Activated B cell treated with CpG ODN at 0.5 μM for 24 hours (primary cell): ENCODE data around the gene KMT2C. TPM values are rescaled to one million over a fixed set of nuclear protein-coding genes. Genes with fewer than 3 reads are reported as not detected.
"Not testable (repeated sequence)": the region's sequence is repeated elsewhere in the genome, so short reads cannot be mapped to it uniquely, and the experiment has no call there.

Source experiments
- ATAC-seq: fragments of 200-7000 bp; cut with Tn5 transposase; one replicate; pipeline ENCODE4 v1.10.0; 2021; ENCODE audit warnings: low read depth, mild to moderate bottlenecking, moderate library complexity
- CTCF ChIA-PET: fragments of 350-600 bp; sonication (Branson Sonifier 250); formaldehyde crosslinking; loops from one replicate; lab custom pipeline; 2021; ENCODE audit warnings: antibody characterized with exemption; lab: Charles Lee
- POLR2A ChIA-PET: fragments of 350-600 bp; sonication (Branson Sonifier 250); formaldehyde crosslinking; loops from one replicate; lab custom pipeline; 2021; ENCODE audit warnings: antibody characterized with exemption; lab: Charles Lee
- DNase-seq: peaks from one replicate; pipeline ENCODE4 v3.0.0; 2022
- H3K27ac Mint-ChIP-seq: one replicate; pipeline ENCODE4 v1.8.0; 2020; ENCODE audit warnings: mixed read lengths
- H3K27me3 Mint-ChIP-seq: one replicate; pipeline ENCODE4 v1.8.0; 2021; ENCODE audit warnings: mixed read lengths
- H3K36me3 Mint-ChIP-seq: one replicate; pipeline ENCODE4 v1.8.0; 2021; ENCODE audit warnings: low read depth, mixed read lengths
- H3K4me1 Mint-ChIP-seq: one replicate; pipeline ENCODE4 v1.8.0; 2021; ENCODE audit warnings: mixed read lengths
- H3K4me3 Mint-ChIP-seq: one replicate; pipeline ENCODE4 v1.8.0; 2020; ENCODE audit warnings: mild to moderate bottlenecking, mixed read lengths
- H3K9me3 Mint-ChIP-seq: one replicate; pipeline ENCODE4 v1.8.0; 2020; ENCODE audit warnings: mixed read lengths
- intact Hi-C: fragments of 100-400 bp; cut with micrococcal nuclease; formaldehyde crosslinking; loops from one replicate; pipeline ENCODE4 v1.15.1; 2024
- total RNA-seq: library from RNA; stranded (reverse); gene quantifications from 2 replicates; pipeline ENCODE4 v1.2.3, GENCODE V29; 2022
- TF ChIP-seq, protein P1 (sequence below): fragments of 200-600 bp; IDR thresholded peaks from one replicate; pipeline ENCODE4 v1.8.0; 2022; ENCODE audit warnings: antibody characterized with exemption, mild to moderate bottlenecking

KMT2C gene
- total RNA-seq, 1 donor from 2014 or later: 112 TPM

GRCh38 chr7:152459724-152460251 lies 24.0 kb upstream of the KMT2C start:
- TF ChIP-seq, protein P1, sequence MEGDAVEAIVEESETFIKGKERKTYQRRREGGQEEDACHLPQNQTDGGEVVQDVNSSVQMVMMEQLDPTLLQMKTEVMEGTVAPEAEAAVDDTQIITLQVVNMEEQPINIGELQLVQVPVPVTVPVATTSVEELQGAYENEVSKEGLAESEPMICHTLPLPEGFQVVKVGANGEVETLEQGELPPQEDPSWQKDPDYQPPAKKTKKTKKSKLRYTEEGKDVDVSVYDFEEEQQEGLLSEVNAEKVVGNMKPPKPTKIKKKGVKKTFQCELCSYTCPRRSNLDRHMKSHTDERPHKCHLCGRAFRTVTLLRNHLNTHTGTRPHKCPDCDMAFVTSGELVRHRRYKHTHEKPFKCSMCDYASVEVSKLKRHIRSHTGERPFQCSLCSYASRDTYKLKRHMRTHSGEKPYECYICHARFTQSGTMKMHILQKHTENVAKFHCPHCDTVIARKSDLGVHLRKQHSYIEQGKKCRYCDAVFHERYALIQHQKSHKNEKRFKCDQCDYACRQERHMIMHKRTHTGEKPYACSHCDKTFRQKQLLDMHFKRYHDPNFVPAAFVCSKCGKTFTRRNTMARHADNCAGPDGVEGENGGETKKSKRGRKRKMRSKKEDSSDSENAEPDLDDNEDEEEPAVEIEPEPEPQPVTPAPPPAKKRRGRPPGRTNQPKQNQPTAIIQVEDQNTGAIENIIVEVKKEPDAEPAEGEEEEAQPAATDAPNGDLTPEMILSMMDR: no peak
- ChIA-PET POLR2A (interaction anchor here (0.8 to 1.2 kb wide), 3 partner anchors 23 to 26 kb away, joined by 3 to 5 read pairs (median 4); partner anchors contain the start of gene KMT2C), CTCF (no interaction called here)
- Mint-ChIP-seq H3K27me3 (no peaks in the 10 kb centered on the region), H3K27ac (peak overlapping the region; percentile 90), H3K9me3 (no peaks in the 10 kb centered on the region), H3K36me3 (peaks cover 5% of the 10 kb centered on the region), H3K4me3 (peak overlapping the region; percentile 28), H3K4me1 (peaks cover 21% of the 10 kb centered on the region)
- DNase-seq: no peak
- intact Hi-C loops: loop anchor here (5.0 to 10.0 kb wide), 3 partner anchors 435 to 1117 kb away; partner anchors contain the start of genes GALNT11, NUB1 and RHEB
- no peak for ATAC-seq

GRCh38 chr7:152451356-152451755 lies 15.6 kb upstream of the KMT2C start:
- Mint-ChIP-seq H3K4me1 (no peaks in the 10 kb centered on the region), H3K4me3 (no peak overlapping the region), H3K9me3 (no peaks in the 10 kb centered on the region), H3K36me3 (no peaks in the 10 kb centered on the region), H3K27me3 (no peaks in the 10 kb centered on the region), H3K27ac (no peak overlapping the region)
- POLR2A ChIA-PET: interaction anchor here (0.9 kb wide), 1 partner anchor 800 kb away, joined by 8 read pairs; no protein-coding TSS in a partner anchor
- intact Hi-C loops: no loop called here
- TF ChIP-seq, protein P1: no peak
- CTCF ChIA-PET: no interaction called here
- ATAC-seq (no peak), DNase-seq (no peak)

- POLR2A ChIA-PET, intact Hi-C loops, CTCF ChIA-PET, DNase-seq, H3K36me3 Mint-ChIP-seq, ATAC-seq, H3K27me3 Mint-ChIP-seq, H3K4me1 Mint-ChIP-seq, H3K9me3 Mint-ChIP-seq, H3K4me3 Mint-ChIP-seq, H3K27ac Mint-ChIP-seq: not testable (repeated sequence)
These were observed 9.7 kb upstream of the KMT2C start for GRCh38 chr7:152445386-152446008.

DNA sequence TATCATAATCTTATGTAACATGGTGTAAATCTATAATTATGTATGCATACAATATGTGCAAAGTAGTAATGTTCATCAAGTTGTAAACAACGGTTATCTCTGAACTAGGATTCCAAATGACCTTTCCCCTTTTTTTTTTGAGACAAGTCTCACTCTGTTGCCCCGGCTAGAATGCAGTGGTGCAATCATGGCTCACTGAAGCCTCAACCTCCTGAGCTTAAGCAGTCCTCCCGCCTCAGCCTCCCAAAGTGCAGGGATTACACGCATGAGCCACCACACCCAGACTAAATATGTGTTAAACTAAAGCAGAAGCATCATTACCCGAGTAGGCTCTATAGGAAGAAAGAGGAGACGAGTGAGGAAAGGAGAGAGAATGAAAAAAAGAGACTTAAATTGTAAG lies 7.8 kb upstream of the KMT2C start:
- no peak overlapping the region for H3K27ac Mint-ChIP-seq
- ATAC-seq: no peak
- no peak overlapping the region for H3K4me3 Mint-ChIP-seq
- H3K36me3 Mint-ChIP-seq: no peaks in the 10 kb centered on the region
- ChIA-PET POLR2A (no interaction called here), CTCF (no interaction called here)
- intact Hi-C loops: no loop called here
- H3K4me1 Mint-ChIP-seq: no peaks in the 10 kb centered on the region
- H3K27me3 Mint-ChIP-seq: no peaks in the 10 kb centered on the region
- no peak for DNase-seq
- no peaks in the 10 kb centered on the region for H3K9me3 Mint-ChIP-seq
- TF ChIP-seq, protein P1: no peak

- ATAC-seq (no peak), DNase-seq (no peak)
- no peaks in the 10 kb centered on the region for H3K9me3 Mint-ChIP-seq
- intact Hi-C loops: no loop called here
- no peak overlapping the region for H3K27ac Mint-ChIP-seq
- no peaks in the 10 kb centered on the region for H3K36me3 Mint-ChIP-seq
- TF ChIP-seq, protein P1: no peak
- CTCF ChIA-PET: no interaction called here
- no peak overlapping the region for H3K4me3 Mint-ChIP-seq
- H3K4me1 Mint-ChIP-seq: peaks cover under 1% of the 10 kb centered on the region
- POLR2A ChIA-PET: interaction anchor here (1.1 kb wide), 1 partner anchor 22 kb away, joined by 5 read pairs; no protein-coding TSS in a partner anchor
- no peaks in the 10 kb centered on the region for H3K27me3 Mint-ChIP-seq
These were observed 6.6 kb upstream of the KMT2C start for GRCh38 chr7:152442330-152442835.

DNA sequence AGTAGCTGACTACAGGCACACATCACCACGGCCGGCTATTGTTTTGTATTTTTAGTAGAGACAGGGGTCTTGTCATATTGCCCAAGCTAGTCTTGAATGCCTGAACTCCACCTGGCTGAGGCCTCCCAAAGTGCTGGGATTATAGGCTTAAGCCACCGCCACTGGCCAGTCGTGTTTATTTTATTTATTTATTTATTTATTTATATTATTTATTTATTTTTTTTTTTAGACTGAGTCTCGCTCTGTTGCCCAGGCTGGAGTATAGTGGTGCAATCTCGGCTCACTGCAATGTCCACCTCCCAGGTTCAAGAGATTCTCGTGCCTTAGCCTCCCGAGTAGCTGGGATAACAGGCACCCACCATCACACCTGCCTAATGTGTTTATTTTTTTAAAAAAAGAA lies 6.0 kb upstream of the KMT2C start:
- H3K27ac Mint-ChIP-seq, H3K9me3 Mint-ChIP-seq, DNase-seq, CTCF ChIA-PET, ATAC-seq, H3K27me3 Mint-ChIP-seq, intact Hi-C loops, H3K4me3 Mint-ChIP-seq, H3K4me1 Mint-ChIP-seq, H3K36me3 Mint-ChIP-seq: not testable (repeated sequence)
- POLR2A ChIA-PET: interaction anchor here (1.1 kb wide), 1 partner anchor 22 kb away, joined by 5 read pairs; no protein-coding TSS in a partner anchor

GRCh38 chr7:152441168-152441567 lies 5.4 kb upstream of the KMT2C start:
- POLR2A ChIA-PET, H3K36me3 Mint-ChIP-seq, ATAC-seq, H3K27me3 Mint-ChIP-seq, H3K27ac Mint-ChIP-seq, intact Hi-C loops, H3K9me3 Mint-ChIP-seq, H3K4me1 Mint-ChIP-seq, H3K4me3 Mint-ChIP-seq, DNase-seq, CTCF ChIA-PET: not testable (repeated sequence)

- H3K27me3 Mint-ChIP-seq, H3K4me3 Mint-ChIP-seq, CTCF ChIA-PET: not testable (repeated sequence)
These were observed 2.2 kb upstream of the KMT2C start for GRCh38 chr7:152438017-152438416.

More at GRCh38 chr7:152438017-152438416, 2.2 kb upstream of the KMT2C start:
- H3K9me3 Mint-ChIP-seq, DNase-seq, intact Hi-C loops, H3K36me3 Mint-ChIP-seq, ATAC-seq, H3K27ac Mint-ChIP-seq, POLR2A ChIA-PET: not testable (repeated sequence)
- peaks cover 24% of the 10 kb centered on the region for H3K4me1 Mint-ChIP-seq
